ENCODE measurements around the gene TWIST1.
A peak's percentile ranks its signal among the peaks of the same experiment; 100 is the strongest.

The TWIST1 gene

GRCh38 chr7:19094598-19095352, 22.7 kb downstream of the TWIST1 start:
- no peak for DNase-seq (ENCODE audit: low spot score)

- no peak for DNase-seq (ENCODE audit: low spot score)
These were observed 23.3 kb downstream of the TWIST1 start for GRCh38 chr7:19094138-19094537.

DNA sequence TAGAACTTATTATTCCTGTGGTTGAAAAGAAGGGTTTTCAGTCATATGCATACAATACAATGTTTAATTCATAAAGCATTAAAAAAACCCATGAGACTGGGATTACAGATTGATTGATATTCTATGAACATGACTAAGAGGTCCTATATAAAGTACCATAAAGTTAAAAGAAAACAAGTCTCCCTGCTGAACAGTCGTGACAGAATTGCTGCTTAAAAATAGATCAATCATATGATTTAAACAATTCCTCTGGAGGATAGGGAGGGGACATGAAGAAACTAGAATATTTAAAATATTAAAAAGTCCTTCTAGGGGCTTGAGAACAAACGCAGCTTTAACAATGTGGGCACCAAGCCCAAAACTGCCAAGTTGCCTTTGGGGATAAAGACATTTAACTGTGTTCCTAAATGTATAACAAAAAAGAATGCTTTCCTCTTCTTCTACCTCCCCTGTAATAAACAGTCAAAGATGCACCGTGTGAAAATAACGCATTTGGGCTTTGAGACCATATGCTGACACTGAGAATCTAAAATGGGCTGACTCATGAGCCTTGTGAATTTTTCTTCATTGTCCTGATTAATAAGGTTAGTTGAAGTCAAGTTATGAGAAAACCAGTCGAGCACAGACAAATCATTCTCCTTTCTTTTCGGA, 25.8 kb downstream of the TWIST1 start:
- no peak for DNase-seq (ENCODE audit: low spot score)

GRCh38 chr7:19090526-19090925, 26.9 kb downstream of the TWIST1 start:
- no peak for DNase-seq (ENCODE audit: low spot score)

GRCh38 chr7:19089797-19090196, 27.6 kb downstream of the TWIST1 start:
- no peak for DNase-seq (ENCODE audit: low spot score)

- DNase-seq (ENCODE audit: low spot score): no peak
These were observed 28.1 kb downstream of the TWIST1 start for GRCh38 chr7:19089378-19089777.

GRCh38 chr7:19080093-19080492, 37.3 kb downstream of the TWIST1 start:
- DNase-seq (ENCODE audit: low spot score): no peak

DNA sequence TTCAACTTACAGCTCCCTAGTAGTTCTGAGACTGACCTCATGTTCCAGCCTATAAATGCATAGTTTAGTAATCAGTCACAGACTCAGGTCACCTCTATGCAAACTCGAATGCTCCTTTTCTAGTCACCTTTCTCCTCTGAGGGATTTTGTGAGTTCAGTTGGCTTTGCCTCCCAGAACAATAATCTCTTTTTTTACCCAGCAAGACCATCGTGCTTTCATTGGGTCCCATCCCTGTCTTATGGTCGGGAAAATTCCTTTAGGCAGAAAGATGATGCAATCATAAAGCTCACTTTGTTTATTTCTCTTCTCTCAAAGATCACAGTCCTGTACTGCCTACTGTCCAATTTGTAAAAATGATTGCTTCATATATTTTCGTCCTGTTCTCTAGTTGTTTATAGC, 38.4 kb downstream of the TWIST1 start:
- peak; percentile 4 for DNase-seq (ENCODE audit: low spot score)

- DNase-seq (ENCODE audit: low spot score): no peak
These were observed 47.6 kb downstream of the TWIST1 start for GRCh38 chr7:19069842-19070241.

- DNase-seq (ENCODE audit: low spot score): no peak
These were observed 51.3 kb downstream of the TWIST1 start for GRCh38 chr7:19066170-19066569.
